Panc1 (cell line): Measurements from ENCODE around the gene HRH3. TPM values are rescaled to one million over a fixed set of nuclear protein-coding genes. Genes with fewer than 3 reads are reported as not detected.

Experiments
- ATAC-seq: fragments of 200-7000 bp; cut with Tn5 transposase; 2 replicates; pipeline ENCODE4 v1.9.1; 2020; ENCODE audit warnings: mild to moderate bottlenecking, moderate library complexity
- BruUV-seq: library from RNA; stranded (reverse); fragments of 400-500 nt; replicated peaks from 2 replicates; lab custom pipeline; 2021; lab: Mats Ljungman, UMichigan
- CTCF ChIA-PET: fragments of 300-600 bp; sonication (Branson Sonifier 250); formaldehyde crosslinking; loops from one replicate; lab custom pipeline; 2022; ENCODE audit warnings: antibody characterized with exemption; lab: Charles Lee
- POLR2A ChIA-PET: fragments of 300-600 bp; sonication (Branson Sonifier 250); formaldehyde crosslinking; loops from one replicate; lab custom pipeline; 2022; ENCODE audit warnings: antibody characterized with exemption; lab: Charles Lee
- DNase-seq: peaks from one replicate; pipeline ENCODE4 v3.0.0-alpha.2; 2010; ENCODE audit warnings: low read depth, low spot score
- H3K27ac ChIP-seq: 2 replicates; pipeline ENCODE4 v1.5.1; 2011; ENCODE audit warnings: mild to moderate bottlenecking, low read length, inconsistent platforms
- H3K27me3 ChIP-seq: fragments of 200-500 bp; sonication (Bioruptor generic); 2 replicates; pipeline ENCODE4 v1.6.0; 2014; ENCODE audit warnings: low read length, inconsistent platforms; ENCODE audit not compliant: control insufficient read depth, insufficient read depth
- H3K36me3 ChIP-seq: fragments of 200-500 bp; sonication (Bioruptor generic); 2 replicates; pipeline ENCODE4 v1.5.1; 2014; ENCODE audit warnings: inconsistent platforms, mild to moderate bottlenecking, low read length, moderate library complexity; ENCODE audit not compliant: control insufficient read depth, insufficient read depth
- H3K4me1 ChIP-seq: 2 replicates; pipeline ENCODE4 v1.5.1; 2011; ENCODE audit warnings: inconsistent platforms, mild to moderate bottlenecking, low read length, moderate library complexity; ENCODE audit not compliant: control insufficient read depth, insufficient read depth
- H3K4me3 ChIP-seq, 2 experiments: 2 replicates each; pipeline ENCODE4 v1.5.1; 2011 to 2012; ENCODE audit warnings: low read depth in 2 of 2, low read length in 2 of 2, mild to moderate bottlenecking in 2 of 2, inconsistent platforms in 1 of 2, moderate library complexity in 1 of 2
- H3K9me3 ChIP-seq: fragments of 200-500 bp; sonication (Bioruptor generic); 2 replicates; pipeline ENCODE4 v1.5.1; 2014; ENCODE audit warnings: low read depth, mild to moderate bottlenecking, inconsistent platforms, low read length, moderate library complexity; ENCODE audit not compliant: control insufficient read depth, insufficient read depth
- POLR2AphosphoS5 ChIP-seq: IDR thresholded peaks from 2 replicates; pipeline ENCODE4 v1.6.1; 2012; ENCODE audit warnings: mild to moderate bottlenecking, low read depth, low read length, moderate library complexity
- SIN3A ChIP-seq: IDR thresholded peaks from 2 replicates; pipeline ENCODE4 v1.6.1; 2012; ENCODE audit warnings: low read depth, mild to moderate bottlenecking, low read length, moderate library complexity, borderline replicate concordance; ENCODE audit not compliant: insufficient read depth
- TCF7L2 ChIP-seq: IDR thresholded peaks from 2 replicates; pipeline ENCODE4 v1.6.1; 2011; ENCODE audit warnings: mild to moderate bottlenecking, low read depth, low read length, inconsistent platforms
- in situ Hi-C: cut with HindIII; loops from 2 replicates; pipeline ENCODE4 v1.10.0; 2016; ENCODE audit warnings: low sequenced_read_pairs, low pct_unique_long_range_greater_than_20kb
- intact Hi-C: fragments of 100-400 bp; cut with micrococcal nuclease; formaldehyde crosslinking; loops from one replicate; pipeline ENCODE4 v1.10.0; 2022; ENCODE audit not compliant: unreplicated experiment
- total RNA-seq: library from RNA; stranded (reverse); gene quantifications from one replicate; pipeline ENCODE4 v1.2.1, GENCODE V29; 2021; ENCODE audit not compliant: unreplicated experiment
- TF ChIP-seq, protein P1 (sequence below): fragments of 450-650 bp; IDR thresholded peaks from 2 replicates; pipeline ENCODE4 v1.5.1; 2017; ENCODE audit warnings: mild to moderate bottlenecking
- TF ChIP-seq, protein P2 (sequence below), 2 experiments: IDR thresholded peaks; 2 replicates each; pipeline ENCODE4 v1.6.1; 2011 to 2012; ENCODE audit warnings: low read depth in 2 of 2, control low read depth in 1 of 2, low read length in 1 of 2, mild to moderate bottlenecking in 1 of 2, moderate library complexity in 1 of 2; ENCODE audit not compliant: insufficient read depth in 1 of 2

The HRH3 gene
- total RNA-seq, 1 experiment from 2014 or later: 0.10 TPM

DNA sequence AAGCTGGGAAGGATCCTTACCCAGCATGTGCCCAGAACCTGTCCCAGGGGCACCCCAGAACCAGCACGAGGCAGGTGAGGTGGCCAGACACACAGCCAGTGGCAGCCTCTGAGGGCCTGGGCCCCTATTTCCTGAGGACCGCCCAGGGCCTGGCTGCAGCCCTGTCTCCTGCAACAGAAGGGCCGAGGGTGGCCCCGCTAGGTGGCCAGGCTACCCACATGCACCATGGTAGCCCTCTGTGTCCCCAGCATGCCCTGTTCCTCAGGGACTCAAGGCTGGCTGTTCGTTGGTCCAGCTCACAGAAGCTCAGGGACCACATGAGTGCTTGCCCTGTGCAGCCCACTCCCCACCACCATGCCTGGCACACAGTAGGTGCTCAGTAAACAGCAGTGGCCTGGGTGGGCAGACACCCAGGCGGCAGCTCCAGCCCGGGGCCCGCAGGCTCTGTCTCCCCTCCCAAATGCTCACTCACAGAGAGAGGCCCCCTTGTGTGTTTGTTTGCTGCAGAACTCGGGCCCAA, 8.2 kb downstream of the HRH3 start:
- Histone ChIP-seq H3K27ac (no peak overlapping the region), H3K4me3 (no peak overlapping the region), H3K36me3 (no peaks in the 10 kb centered on the region), H3K4me1 (peaks cover 11% of the 10 kb centered on the region), H3K27me3 (no peaks in the 10 kb centered on the region), H3K9me3 (no peaks in the 10 kb centered on the region)
- no peak for ATAC-seq
- intact Hi-C loops: no loop called here
- no peak for DNase-seq
- BruUV-seq: no TSS peak
- TF ChIP-seq, protein P1, sequence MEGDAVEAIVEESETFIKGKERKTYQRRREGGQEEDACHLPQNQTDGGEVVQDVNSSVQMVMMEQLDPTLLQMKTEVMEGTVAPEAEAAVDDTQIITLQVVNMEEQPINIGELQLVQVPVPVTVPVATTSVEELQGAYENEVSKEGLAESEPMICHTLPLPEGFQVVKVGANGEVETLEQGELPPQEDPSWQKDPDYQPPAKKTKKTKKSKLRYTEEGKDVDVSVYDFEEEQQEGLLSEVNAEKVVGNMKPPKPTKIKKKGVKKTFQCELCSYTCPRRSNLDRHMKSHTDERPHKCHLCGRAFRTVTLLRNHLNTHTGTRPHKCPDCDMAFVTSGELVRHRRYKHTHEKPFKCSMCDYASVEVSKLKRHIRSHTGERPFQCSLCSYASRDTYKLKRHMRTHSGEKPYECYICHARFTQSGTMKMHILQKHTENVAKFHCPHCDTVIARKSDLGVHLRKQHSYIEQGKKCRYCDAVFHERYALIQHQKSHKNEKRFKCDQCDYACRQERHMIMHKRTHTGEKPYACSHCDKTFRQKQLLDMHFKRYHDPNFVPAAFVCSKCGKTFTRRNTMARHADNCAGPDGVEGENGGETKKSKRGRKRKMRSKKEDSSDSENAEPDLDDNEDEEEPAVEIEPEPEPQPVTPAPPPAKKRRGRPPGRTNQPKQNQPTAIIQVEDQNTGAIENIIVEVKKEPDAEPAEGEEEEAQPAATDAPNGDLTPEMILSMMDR: no peak
- TF ChIP-seq TCF7L2: no peak
- no peak for TF ChIP-seq SIN3A
- TF ChIP-seq, protein P2, sequence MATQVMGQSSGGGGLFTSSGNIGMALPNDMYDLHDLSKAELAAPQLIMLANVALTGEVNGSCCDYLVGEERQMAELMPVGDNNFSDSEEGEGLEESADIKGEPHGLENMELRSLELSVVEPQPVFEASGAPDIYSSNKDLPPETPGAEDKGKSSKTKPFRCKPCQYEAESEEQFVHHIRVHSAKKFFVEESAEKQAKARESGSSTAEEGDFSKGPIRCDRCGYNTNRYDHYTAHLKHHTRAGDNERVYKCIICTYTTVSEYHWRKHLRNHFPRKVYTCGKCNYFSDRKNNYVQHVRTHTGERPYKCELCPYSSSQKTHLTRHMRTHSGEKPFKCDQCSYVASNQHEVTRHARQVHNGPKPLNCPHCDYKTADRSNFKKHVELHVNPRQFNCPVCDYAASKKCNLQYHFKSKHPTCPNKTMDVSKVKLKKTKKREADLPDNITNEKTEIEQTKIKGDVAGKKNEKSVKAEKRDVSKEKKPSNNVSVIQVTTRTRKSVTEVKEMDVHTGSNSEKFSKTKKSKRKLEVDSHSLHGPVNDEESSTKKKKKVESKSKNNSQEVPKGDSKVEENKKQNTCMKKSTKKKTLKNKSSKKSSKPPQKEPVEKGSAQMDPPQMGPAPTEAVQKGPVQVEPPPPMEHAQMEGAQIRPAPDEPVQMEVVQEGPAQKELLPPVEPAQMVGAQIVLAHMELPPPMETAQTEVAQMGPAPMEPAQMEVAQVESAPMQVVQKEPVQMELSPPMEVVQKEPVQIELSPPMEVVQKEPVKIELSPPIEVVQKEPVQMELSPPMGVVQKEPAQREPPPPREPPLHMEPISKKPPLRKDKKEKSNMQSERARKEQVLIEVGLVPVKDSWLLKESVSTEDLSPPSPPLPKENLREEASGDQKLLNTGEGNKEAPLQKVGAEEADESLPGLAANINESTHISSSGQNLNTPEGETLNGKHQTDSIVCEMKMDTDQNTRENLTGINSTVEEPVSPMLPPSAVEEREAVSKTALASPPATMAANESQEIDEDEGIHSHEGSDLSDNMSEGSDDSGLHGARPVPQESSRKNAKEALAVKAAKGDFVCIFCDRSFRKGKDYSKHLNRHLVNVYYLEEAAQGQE (IDR thresholded peaks at IDR 0.05; ENCODE audit: insufficient read depth in 1 of 2, low read depth in 2 of 2, low read length in 1 of 2): no peak
- TF ChIP-seq POLR2AphosphoS5: no peak
- CTCF ChIA-PET: no interaction called here
- in situ Hi-C loops: no loop called here
- POLR2A ChIA-PET: no interaction called here

GRCh38 chr20:62211216-62211615, 8.9 kb downstream of the HRH3 start:
- BruUV-seq: no TSS peak
- POLR2A ChIA-PET: no interaction called here
- H3K27me3 ChIP-seq: no peaks in the 10 kb centered on the region

More at GRCh38 chr20:62211216-62211615, 8.9 kb downstream of the HRH3 start:
- no peaks in the 10 kb centered on the region for H3K36me3 ChIP-seq
- no peak for TF ChIP-seq TCF7L2
- TF ChIP-seq POLR2AphosphoS5: no peak
- TF ChIP-seq, protein P2 (IDR thresholded peaks at IDR 0.05; ENCODE audit: insufficient read depth in 1 of 2, low read depth in 2 of 2, low read length in 1 of 2): no peak
- no peak for TF ChIP-seq SIN3A
- TF ChIP-seq, protein P1: no peak
- H3K4me3 ChIP-seq: no peak overlapping the region
- intact Hi-C loops: no loop called here
- H3K9me3 ChIP-seq: no peaks in the 10 kb centered on the region
- H3K27ac ChIP-seq: no peak overlapping the region
- H3K4me1 ChIP-seq: peaks cover 11% of the 10 kb centered on the region
- in situ Hi-C loops: no loop called here
- no peak for ATAC-seq
- CTCF ChIA-PET: no interaction called here
- no peak for DNase-seq
